CD4-positive, alpha-beta T cell treated with Interleukin-21 for 1 hour (primary cell): Measurements from ENCODE around the gene SLC35D1.
A peak's percentile ranks its signal among the peaks of the same experiment; 100 is the strongest.

Experiments used
- DNase-seq: peaks from one replicate; pipeline ENCODE4 v3.0.0-alpha.2; 2020

Gene SLC35D1

GRCh38 chr1:67043366-67043765 lies 10.6 kb downstream of the SLC35D1 start:
- DNase-seq = no peak

- DNase-seq = no peak
These were observed 12.0 kb downstream of the SLC35D1 start for GRCh38 chr1:67041841-67042503.

- DNase-seq = no peak
These were observed 13.5 kb downstream of the SLC35D1 start for GRCh38 chr1:67040405-67040804.

GRCh38 chr1:67031859-67032247 lies 22.1 kb downstream of the SLC35D1 start:
- DNase-seq = no peak

GRCh38 chr1:67031121-67031858 lies 22.7 kb downstream of the SLC35D1 start:
- DNase-seq = no peak

GRCh38 chr1:67029472-67029871 lies 24.5 kb downstream of the SLC35D1 start:
- no peak for DNase-seq

- DNase-seq = no peak
These were observed 33.2 kb downstream of the SLC35D1 start for GRCh38 chr1:67020765-67021164.

GRCh38 chr1:67020304-67020703 lies 33.6 kb downstream of the SLC35D1 start:
- no peak for DNase-seq

- DNase-seq = no peak
These were observed 34.3 kb downstream of the SLC35D1 start for GRCh38 chr1:67019600-67020136.

- no peak for DNase-seq
These were observed 34.8 kb downstream of the SLC35D1 start for GRCh38 chr1:67019121-67019520.

GRCh38 chr1:67018574-67018973 lies 35.4 kb downstream of the SLC35D1 start:
- DNase-seq = no peak

- DNase-seq = no peak
These were observed 40.4 kb downstream of the SLC35D1 start for GRCh38 chr1:67013573-67013972.

GRCh38 chr1:67009792-67010191 lies 44.2 kb downstream of the SLC35D1 start:
- no peak for DNase-seq

- no peak for DNase-seq
These were observed 48.9 kb downstream of the SLC35D1 start for GRCh38 chr1:67005068-67005467.

- no peak for DNase-seq
These were observed 49.8 kb downstream of the SLC35D1 start for GRCh38 chr1:67004176-67004575.

GRCh38 chr1:67001682-67002425 lies 52.1 kb downstream of the SLC35D1 start:
- no peak for DNase-seq

- DNase-seq = no peak
These were observed 54.1 kb downstream of the SLC35D1 start for GRCh38 chr1:66999640-67000400.

GRCh38 chr1:66998972-66999371 lies 55.0 kb downstream of the SLC35D1 start:
- no peak for DNase-seq

- peak; percentile 67 for DNase-seq
These were observed 57.8 kb downstream of the SLC35D1 start for GRCh38 chr1:66996018-66996682.

GRCh38 chr1:66993076-66993475 lies 60.9 kb downstream of the SLC35D1 start:
- no peak for DNase-seq

GRCh38 chr1:66985835-66986234 lies 68.1 kb downstream of the SLC35D1 start:
- no peak for DNase-seq

GRCh38 chr1:66984491-66984890 lies 69.5 kb downstream of the SLC35D1 start:
- DNase-seq = no peak
